Liver (tissue), 3 donors: ENCODE measurements around the gene FASTKD2.

Source experiments
- ATF3 ChIP-seq: IDR thresholded peaks from 2 replicates; pipeline ENCODE4 v1.6.1; 2016; ENCODE audit warnings: antibody characterized with exemption
- CTCF ChIP-seq: fragments of 150-350 bp; IDR thresholded peaks from 2 replicates; pipeline ENCODE4 v1.5.1; 2017; ENCODE audit warnings: improper control_type of control experiment, low read depth, low read length; ENCODE audit not compliant: missing input control
- EGR1 ChIP-seq, 2 donors: IDR thresholded peaks; 2 replicates each; pipeline ENCODE4 v1.6.1; 2016 to 2018; ENCODE audit warnings: antibody characterized with exemption in 2 of 2, low read depth in 2 of 2
- HNF4G ChIP-seq: IDR thresholded peaks from 2 replicates; pipeline ENCODE4 v1.6.1; 2016; ENCODE audit warnings: antibody characterized with exemption
- JUND ChIP-seq, 2 donors: IDR thresholded peaks; 2 replicates each; pipeline ENCODE4 v1.6.1; 2016; ENCODE audit warnings: antibody characterized with exemption in 2 of 2
- MAX ChIP-seq: IDR thresholded peaks from 2 replicates; pipeline ENCODE4 v1.6.1; 2016; ENCODE audit warnings: antibody characterized with exemption
- RAD21 ChIP-seq, 2 donors: IDR thresholded peaks; 2 replicates each; pipeline ENCODE4 v1.6.1; 2016; ENCODE audit warnings: antibody characterized with exemption in 2 of 2, mild to moderate bottlenecking in 2 of 2
- TAF1 ChIP-seq: conservative IDR thresholded peaks from 2 replicates; pipeline ENCODE4 v1.6.1; 2016; ENCODE audit warnings: antibody characterized with exemption, mild to moderate bottlenecking
- YY1 ChIP-seq: IDR thresholded peaks from 2 replicates; pipeline ENCODE4 v1.6.1; 2016; ENCODE audit warnings: antibody characterized with exemption, mild to moderate bottlenecking
- TF ChIP-seq, protein P1 (sequence below): IDR thresholded peaks from 2 replicates; pipeline ENCODE4 v1.6.1; 2016; ENCODE audit warnings: antibody characterized with exemption, mild to moderate bottlenecking
- donor health status: healthy.
- donor health status: healthy.

GRCh38 chr2:206764673-206765241 lies 649 bp upstream of the FASTKD2 start:
- TF ChIP-seq YY1 (no peak), CTCF (no peak), RAD21 (IDR thresholded peaks at IDR 0.05) (no peak), EGR1 (IDR thresholded peaks at IDR 0.05; ENCODE audit: low read depth in 2 of 2) (no peak), MAX (no peak), ATF3 (no peak), HNF4G (no peak), TAF1 (no peak), JUND (IDR thresholded peaks at IDR 0.05) (no peak)
- TF ChIP-seq, protein P1, sequence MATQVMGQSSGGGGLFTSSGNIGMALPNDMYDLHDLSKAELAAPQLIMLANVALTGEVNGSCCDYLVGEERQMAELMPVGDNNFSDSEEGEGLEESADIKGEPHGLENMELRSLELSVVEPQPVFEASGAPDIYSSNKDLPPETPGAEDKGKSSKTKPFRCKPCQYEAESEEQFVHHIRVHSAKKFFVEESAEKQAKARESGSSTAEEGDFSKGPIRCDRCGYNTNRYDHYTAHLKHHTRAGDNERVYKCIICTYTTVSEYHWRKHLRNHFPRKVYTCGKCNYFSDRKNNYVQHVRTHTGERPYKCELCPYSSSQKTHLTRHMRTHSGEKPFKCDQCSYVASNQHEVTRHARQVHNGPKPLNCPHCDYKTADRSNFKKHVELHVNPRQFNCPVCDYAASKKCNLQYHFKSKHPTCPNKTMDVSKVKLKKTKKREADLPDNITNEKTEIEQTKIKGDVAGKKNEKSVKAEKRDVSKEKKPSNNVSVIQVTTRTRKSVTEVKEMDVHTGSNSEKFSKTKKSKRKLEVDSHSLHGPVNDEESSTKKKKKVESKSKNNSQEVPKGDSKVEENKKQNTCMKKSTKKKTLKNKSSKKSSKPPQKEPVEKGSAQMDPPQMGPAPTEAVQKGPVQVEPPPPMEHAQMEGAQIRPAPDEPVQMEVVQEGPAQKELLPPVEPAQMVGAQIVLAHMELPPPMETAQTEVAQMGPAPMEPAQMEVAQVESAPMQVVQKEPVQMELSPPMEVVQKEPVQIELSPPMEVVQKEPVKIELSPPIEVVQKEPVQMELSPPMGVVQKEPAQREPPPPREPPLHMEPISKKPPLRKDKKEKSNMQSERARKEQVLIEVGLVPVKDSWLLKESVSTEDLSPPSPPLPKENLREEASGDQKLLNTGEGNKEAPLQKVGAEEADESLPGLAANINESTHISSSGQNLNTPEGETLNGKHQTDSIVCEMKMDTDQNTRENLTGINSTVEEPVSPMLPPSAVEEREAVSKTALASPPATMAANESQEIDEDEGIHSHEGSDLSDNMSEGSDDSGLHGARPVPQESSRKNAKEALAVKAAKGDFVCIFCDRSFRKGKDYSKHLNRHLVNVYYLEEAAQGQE: no peak
